NCI-H1436 (cell line): ENCODE measurements around the gene FRRS1L.

Source experiments
- DNase-seq: peaks from one replicate; lab custom pipeline; 2025; lab: John Stamatoyannopoulos, UW

Gene FRRS1L

GRCh38 chr9:109166771-109167601, at the start of gene FRRS1L:
Gene FRRS1L (minus strand): TSS chr9:109167249. CDS start chr9:109167138, 111 bp downstream.
- peak; percentile 21 for DNase-seq

GRCh38 chr9:109214414-109214813, 47.4 kb upstream of the FRRS1L start:
- DNase-seq = no peak

- no peak for DNase-seq
These were observed 46.5 kb upstream of the FRRS1L start for GRCh38 chr9:109213285-109214121.

- DNase-seq = no peak
These were observed 45.7 kb upstream of the FRRS1L start for GRCh38 chr9:109212768-109213167.

GRCh38 chr9:109206670-109207069, 39.6 kb upstream of the FRRS1L start:
- DNase-seq = no peak

- DNase-seq = no peak
These were observed 38.5 kb upstream of the FRRS1L start for GRCh38 chr9:109205526-109205925.

GRCh38 chr9:109203761-109204360, 36.8 kb upstream of the FRRS1L start:
- no peak for DNase-seq

- no peak for DNase-seq
These were observed 32.6 kb upstream of the FRRS1L start for GRCh38 chr9:109199676-109200075.

- DNase-seq = no peak
These were observed 31.8 kb upstream of the FRRS1L start for GRCh38 chr9:109198736-109199382.

- no peak for DNase-seq
These were observed 27.0 kb upstream of the FRRS1L start for GRCh38 chr9:109193974-109194556.

- no peak for DNase-seq
These were observed 25.8 kb upstream of the FRRS1L start for GRCh38 chr9:109192732-109193361.

GRCh38 chr9:109191746-109192145, 24.7 kb upstream of the FRRS1L start:
- no peak for DNase-seq

GRCh38 chr9:109190151-109190550, 23.1 kb upstream of the FRRS1L start:
- no peak for DNase-seq

GRCh38 chr9:109186857-109187520, 19.9 kb upstream of the FRRS1L start:
- DNase-seq = no peak

GRCh38 chr9:109182940-109183798, 16.1 kb upstream of the FRRS1L start:
- DNase-seq = no peak

- DNase-seq = no peak
These were observed 15.5 kb upstream of the FRRS1L start for GRCh38 chr9:109182550-109182939.

- no peak for DNase-seq
These were observed 14.2 kb upstream of the FRRS1L start for GRCh38 chr9:109181284-109181683.

GRCh38 chr9:109179801-109180523, 12.9 kb upstream of the FRRS1L start:
- DNase-seq = no peak

GRCh38 chr9:109176963-109177362, 9.9 kb upstream of the FRRS1L start:
- no peak for DNase-seq
